SW 1271 (cell line): ENCODE data around the gene DDC.

Experiments
- DNase-seq, 2 experiments: peaks; one replicate each; lab custom pipeline; 2025; lab: John Stamatoyannopoulos, UW

The DDC gene

GRCh38 chr7:50413561-50413960, 151.6 kb downstream of the DDC start:
- DNase-seq = no peak

GRCh38 chr7:50412973-50413372, 152.2 kb downstream of the DDC start:
- DNase-seq = no peak

- DNase-seq = no peak
Measured at GRCh38 chr7:50411332-50411731, 153.9 kb downstream of the DDC start.

GRCh38 chr7:50409856-50410745, 155.1 kb downstream of the DDC start:
- no peak for DNase-seq
